ENCODE measurements around the gene FCMR.

- TF ChIP-seq EP300 (IDR thresholded peaks at IDR 0.05): no peak
- no peak for TF ChIP-seq POLR2A (IDR thresholded peaks at IDR 0.05)
These were observed 49.6 kb downstream of the FCMR start for GRCh38 chr1:206872139-206872538.

Data from stomach (tissue), 4 donors.